ENCODE measurements around the gene HSD17B3.

GRCh38 chr9:96342571-96343245 lies 40.7 kb upstream of the HSD17B3 start:
- TF ChIP-seq CTCF (optimal IDR thresholded peaks at IDR 0.05 in 1 of 3, IDR thresholded peaks at IDR 0.05 in 1 of 3, conservative IDR thresholded peaks at IDR 0.05 in 1 of 3; ENCODE audit: extremely low read depth in 1 of 3, insufficient read depth in 2 of 3, low read length in 3 of 3), result no peak
- no peak for TF ChIP-seq EZH2 (IDR thresholded peaks at IDR 0.05; ENCODE audit: low read length)
